GM12891 (cell line): ENCODE data around the gene MYO7A.

Experiments used
- PAX5 ChIP-seq: IDR thresholded peaks from 2 replicates; pipeline ENCODE4 v1.6.1; 2011; ENCODE audit warnings: low read length, moderate library complexity, mild to moderate bottlenecking; ENCODE audit not compliant: insufficient read depth, severe bottlenecking
- POLR2A ChIP-seq: IDR thresholded peaks from 2 replicates; pipeline ENCODE4 v1.6.1; 2011; ENCODE audit warnings: low read depth, low read length, control low read depth
- POLR2AphosphoS5 ChIP-seq: IDR thresholded peaks from 2 replicates; pipeline ENCODE4 v1.6.1; 2011; ENCODE audit warnings: low read depth, low read length, control low read depth
- TAF1 ChIP-seq: IDR thresholded peaks from 2 replicates; pipeline ENCODE4 v1.6.1; 2011; ENCODE audit warnings: low read depth, low read length, control low read depth

- TF ChIP-seq TAF1 (no peak), POLR2AphosphoS5 (no peak), POLR2A (no peak), PAX5 (no peak)
These were observed 21.7 kb upstream of the MYO7A start for GRCh38 chr11:77106321-77106720.
